Thymus (tissue), 11 donors: ENCODE measurements around the gene ARMH2. TPM values are rescaled to one million over a fixed set of nuclear protein-coding genes. Genes with fewer than 3 reads are reported as not detected.
"Not testable (repeated sequence)": the region's sequence is repeated elsewhere in the genome, so short reads cannot be mapped to it uniquely, and the experiment has no call there.

Experiments used
- DNase-seq, 9 donors: peaks; one replicate each; pipeline ENCODE4 v3.0.0-alpha.2; 2013; ENCODE audit warnings: low spot score in 9 of 9, low read depth in 6 of 9, missing footprints in 1 of 9
- H3K27ac ChIP-seq, 2 donors: one replicate each; pipeline ENCODE4 v1.5.1; 2013; ENCODE audit warnings: control low read depth in 1 of 2, low read depth in 1 of 2, low read length in 1 of 2, mild to moderate bottlenecking in 1 of 2, moderate library complexity in 1 of 2
- H3K27me3 ChIP-seq, 2 donors: one replicate each; pipeline ENCODE4 v1.5.1; 2013; ENCODE audit warnings: low read length in 1 of 2; ENCODE audit not compliant: control insufficient read depth in 2 of 2, insufficient read depth in 1 of 2
- H3K36me3 ChIP-seq, 2 donors: one replicate each; pipeline ENCODE4 v1.5.1; 2013; ENCODE audit warnings: low read length in 1 of 2, mild to moderate bottlenecking in 1 of 2, moderate library complexity in 1 of 2; ENCODE audit not compliant: control insufficient read depth in 2 of 2, insufficient read depth in 2 of 2
- H3K4me1 ChIP-seq, 2 donors: one replicate each; pipeline ENCODE4 v1.5.1; 2013; ENCODE audit warnings: low read length in 2 of 2; ENCODE audit not compliant: control insufficient read depth in 2 of 2, insufficient read depth in 2 of 2
- H3K4me3 ChIP-seq, 2 donors: one replicate each; pipeline ENCODE4 v1.5.1; 2013; ENCODE audit warnings: low read length in 2 of 2, control low read depth in 1 of 2, mild to moderate bottlenecking in 1 of 2
- H3K9me3 ChIP-seq, 2 donors: one replicate each; pipeline ENCODE4 v1.5.1; 2013; ENCODE audit warnings: low read length in 1 of 2, mild to moderate bottlenecking in 1 of 2; ENCODE audit not compliant: control insufficient read depth in 2 of 2, insufficient read depth in 1 of 2
- WGBS: extraction: QIAGEN DNeasy Blood & Tissue Kit; methylation state at CpG from one replicate; pipeline ENCODE4 v1.1.7; 2013; 5-methylcytosine and 5-hydroxymethylcytosine counted together
- polyA plus RNA-seq: library from polyadenylated mRNA; stranded (reverse); fragments of 200-250 nt; gene quantifications from one replicate; pipeline ENCODE4 v1.2.3, GENCODE V29; 2013
- total RNA-seq: library from RNA; stranded (reverse); fragments of 120-200 nt; gene quantifications from one replicate; pipeline ENCODE4 v1.2.4, GENCODE V29; 2013
- donor health status: healthy.

Gene ARMH2
- total and polyA plus RNA-seq, 2 donors: 0.21 TPM; not detected in 1

DNA sequence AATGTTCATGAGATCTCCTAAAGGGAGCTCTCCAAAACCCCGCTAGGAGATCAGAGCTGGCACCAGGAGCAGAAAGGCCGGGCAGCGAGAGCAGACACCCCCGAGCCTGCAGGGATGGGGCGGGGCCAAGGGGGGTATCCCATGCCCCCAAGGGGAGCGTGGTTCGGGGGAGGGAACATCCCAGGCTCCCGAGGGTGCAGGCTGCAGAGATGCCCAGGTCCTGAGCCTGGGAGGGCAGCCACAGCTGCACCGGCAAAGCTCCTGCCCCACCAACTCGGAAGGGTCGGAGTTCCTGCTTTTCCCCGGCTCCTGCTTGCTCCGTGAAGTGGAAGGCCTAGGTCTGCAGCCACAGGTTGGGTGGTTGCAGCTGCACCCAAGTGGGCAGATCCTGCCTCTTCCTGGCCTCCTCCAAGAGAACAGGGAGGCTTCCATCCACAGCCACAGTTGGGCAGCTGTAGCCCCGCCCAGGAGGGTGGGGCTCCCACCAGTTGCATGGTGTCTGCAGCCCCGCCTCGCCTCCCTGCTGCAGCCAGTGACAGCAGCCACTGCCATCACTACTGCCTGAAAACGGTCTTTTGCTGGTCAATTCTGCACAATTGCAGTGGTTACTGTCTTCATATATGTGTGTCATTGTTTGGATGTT, 37.4 kb downstream of the ARMH2 start:
- H3K27ac ChIP-seq: no peak overlapping the region
- no peak for DNase-seq
- no peaks in the 10 kb centered on the region for H3K4me1 ChIP-seq
- no peaks in the 10 kb centered on the region for H3K27me3 ChIP-seq
- H3K36me3 ChIP-seq: no peaks in the 10 kb centered on the region
- WGBS: 98% methylated on average over 17 of the region's 17 CpGs
- H3K9me3 ChIP-seq: no peaks in the 10 kb centered on the region
- H3K4me3 ChIP-seq: no peak overlapping the region

DNA sequence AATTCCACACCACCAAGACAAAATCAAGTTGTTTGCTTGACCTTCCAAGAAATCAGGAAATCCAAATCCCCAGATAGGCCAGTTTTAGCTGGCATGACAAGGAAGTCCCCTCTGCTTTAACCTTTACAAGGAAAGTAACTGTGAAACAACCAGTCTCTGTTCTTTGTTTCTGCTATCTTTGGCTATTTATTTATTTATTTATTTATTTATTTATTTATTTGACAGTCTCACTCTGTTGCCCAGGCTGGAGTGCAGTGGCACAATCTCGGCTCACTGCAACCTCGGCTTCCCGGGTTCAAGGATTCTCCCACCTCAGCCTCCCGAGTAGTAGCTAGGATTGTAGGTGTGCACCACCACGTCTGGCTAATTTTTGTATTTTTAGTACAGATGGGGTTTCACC, 38.5 kb downstream of the ARMH2 start:
- H3K4me1 ChIP-seq: no peaks in the 10 kb centered on the region
- WGBS: 97% methylated on average over 5 of the region's 5 CpGs
- H3K4me3 ChIP-seq: no peak overlapping the region

DNA sequence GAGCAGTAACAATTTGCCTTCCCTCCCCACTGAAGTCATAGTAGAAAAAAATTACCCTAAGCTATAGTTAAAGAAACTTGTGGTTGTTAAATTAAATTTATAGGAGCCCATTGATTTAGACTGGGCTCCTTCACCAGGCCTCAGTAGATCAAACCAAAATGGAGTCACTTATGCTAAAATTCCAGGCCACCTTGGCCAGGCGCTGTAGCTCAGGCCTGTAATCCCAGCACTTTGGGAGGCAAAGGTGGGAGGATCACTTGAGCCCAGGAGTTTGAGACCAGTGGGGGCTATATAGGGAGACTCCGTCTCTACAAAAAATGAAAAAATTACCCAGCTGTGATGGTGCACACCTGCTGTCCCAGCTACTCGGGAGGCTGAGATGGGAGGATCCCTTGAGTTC, 39.0 kb downstream of the ARMH2 start:
- 99% methylated on average over 3 of the region's 3 CpGs for WGBS
- Histone ChIP-seq H3K27ac (no peak overlapping the region), H3K36me3 (no peaks in the 10 kb centered on the region), H3K4me3 (no peak overlapping the region), H3K9me3 (no peaks in the 10 kb centered on the region), H3K27me3 (no peaks in the 10 kb centered on the region), H3K4me1 (no peaks in the 10 kb centered on the region)
- no peak for DNase-seq

More for the DNA sequence above, 38.5 kb downstream of the ARMH2 start:
- no peaks in the 10 kb centered on the region for H3K9me3 ChIP-seq
- H3K36me3 ChIP-seq: no peaks in the 10 kb centered on the region
- H3K27ac ChIP-seq: no peak overlapping the region
- no peak for DNase-seq
- H3K27me3 ChIP-seq: no peaks in the 10 kb centered on the region

DNA sequence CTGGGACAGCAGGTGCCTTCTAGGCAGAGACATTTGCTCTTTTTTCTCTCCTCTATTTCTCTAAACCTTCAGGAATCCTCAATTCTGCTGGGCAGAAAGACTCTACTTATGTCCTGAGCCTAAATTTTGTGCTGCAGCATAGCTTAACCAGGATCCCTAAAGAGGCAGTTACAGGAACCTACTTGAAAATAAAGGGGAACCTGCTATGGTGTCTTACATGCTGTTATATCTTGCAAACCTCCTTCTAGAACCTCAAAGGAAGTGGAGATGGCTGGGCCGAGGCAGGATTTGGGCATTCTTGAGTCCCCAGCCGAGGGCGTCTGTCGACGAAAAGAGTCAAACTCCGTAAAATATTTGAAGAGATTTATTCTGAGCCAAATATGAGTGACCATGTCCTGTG, 41.1 kb downstream of the ARMH2 start:
- H3K4me3 ChIP-seq: no peak overlapping the region
- no peaks in the 10 kb centered on the region for H3K9me3 ChIP-seq
- no peaks in the 10 kb centered on the region for H3K4me1 ChIP-seq
- WGBS: 91% methylated on average over 6 of the region's 6 CpGs
- no peaks in the 10 kb centered on the region for H3K27me3 ChIP-seq
- no peak for DNase-seq
- H3K27ac ChIP-seq: no peak overlapping the region
- no peaks in the 10 kb centered on the region for H3K36me3 ChIP-seq

DNA sequence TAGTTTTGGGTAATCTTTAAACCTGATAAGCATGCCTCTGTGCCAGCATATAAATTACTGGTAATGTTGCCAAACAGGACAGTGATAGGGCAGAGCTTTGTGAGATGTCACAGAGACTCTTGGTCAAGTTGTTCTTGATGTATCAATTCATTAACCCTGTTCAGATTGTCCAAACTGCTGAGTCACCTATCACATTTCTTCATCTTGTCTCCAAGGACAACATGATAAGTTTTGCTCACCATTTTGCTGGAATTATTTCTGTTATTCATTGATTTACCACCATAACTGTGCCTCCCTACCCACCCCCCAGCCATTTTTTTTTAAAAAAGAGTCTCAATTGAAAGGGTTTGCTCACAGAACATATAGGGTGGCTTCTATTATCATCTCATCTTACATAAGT, 43.4 kb downstream of the ARMH2 start:
- Histone ChIP-seq H3K4me1 (no peaks in the 10 kb centered on the region), H3K9me3 (no peaks in the 10 kb centered on the region), H3K27me3 (no peaks in the 10 kb centered on the region), H3K4me3 (no peak overlapping the region), H3K27ac (no peak overlapping the region), H3K36me3 (no peaks in the 10 kb centered on the region)
- no peak for DNase-seq

DNA sequence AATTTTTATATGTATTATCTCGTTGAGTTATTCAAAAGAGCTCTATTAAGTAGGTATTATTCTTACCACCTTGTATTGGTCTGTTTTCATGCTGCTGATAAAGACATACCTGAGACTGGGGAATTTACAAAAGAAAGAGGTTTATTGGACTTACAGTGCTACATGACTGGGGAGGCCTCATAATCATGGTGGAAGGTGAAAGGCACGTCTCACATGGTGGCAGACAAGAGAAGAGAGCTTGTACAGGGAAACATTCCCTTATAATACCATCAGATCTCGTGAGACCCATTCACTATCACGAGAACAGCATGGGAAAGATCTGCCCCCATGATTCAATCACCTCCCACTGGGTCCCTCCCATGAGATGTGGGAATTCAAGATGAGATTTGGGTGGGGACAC, 44.3 kb downstream of the ARMH2 start:
- not testable (repeated sequence) for H3K36me3 ChIP-seq, H3K27me3 ChIP-seq, H3K4me1 ChIP-seq, H3K4me3 ChIP-seq, DNase-seq, H3K9me3 ChIP-seq, H3K27ac ChIP-seq
- WGBS: 97% methylated on average over 4 of the region's 4 CpGs

DNA sequence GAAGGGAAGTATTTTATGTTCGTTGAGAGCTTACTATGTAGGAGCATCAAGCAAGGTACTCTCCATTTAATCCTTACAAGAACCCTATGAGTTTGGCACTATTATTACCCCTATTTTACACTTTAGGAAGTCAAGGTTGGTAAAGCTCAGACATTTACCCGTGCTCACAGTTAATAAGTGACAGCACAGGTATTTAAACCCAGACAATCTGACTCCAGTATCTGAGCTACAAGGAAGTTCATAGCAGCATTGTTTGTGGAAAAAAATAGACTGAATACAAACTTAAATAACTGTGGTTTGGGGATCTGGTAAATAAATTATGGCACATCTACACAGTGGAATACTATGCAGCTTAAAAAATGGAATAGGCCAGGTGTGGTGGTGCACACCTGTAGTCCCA, 45.2 kb downstream of the ARMH2 start:
- DNase-seq: no peak
- Histone ChIP-seq H3K9me3 (no peaks in the 10 kb centered on the region), H3K27me3 (no peaks in the 10 kb centered on the region), H3K4me1 (no peaks in the 10 kb centered on the region), H3K4me3 (no peak overlapping the region), H3K27ac (no peak overlapping the region), H3K36me3 (no peaks in the 10 kb centered on the region)
- WGBS: 94% methylated on average over 2 of the region's 2 CpGs

DNA sequence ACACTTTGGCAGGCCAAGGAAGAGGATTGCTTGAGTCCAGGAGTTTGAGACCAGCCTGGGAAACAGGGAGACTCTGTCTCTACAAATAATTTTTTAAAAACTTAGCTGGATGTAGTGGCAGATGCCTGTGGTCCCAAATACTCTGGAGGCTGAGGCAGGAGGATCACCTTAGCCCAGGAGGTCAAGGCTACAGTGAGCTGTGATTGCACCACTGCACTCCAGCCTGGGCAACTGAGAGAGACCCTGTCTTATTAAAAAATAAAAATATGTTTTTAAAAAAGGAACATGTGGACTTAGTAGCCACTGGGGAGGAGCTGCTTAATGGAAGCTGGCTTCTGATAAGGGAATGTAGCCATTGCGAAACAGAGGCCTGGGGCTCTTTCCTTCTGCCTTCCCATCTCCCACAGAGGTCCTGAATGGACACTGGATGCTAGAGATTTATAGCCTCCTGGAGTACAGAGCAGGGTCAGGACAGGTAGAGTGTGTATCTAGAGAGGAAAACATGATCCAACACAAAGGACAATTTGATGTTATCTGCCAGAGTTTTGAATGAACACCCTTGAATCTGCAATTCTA, 45.7 kb downstream of the ARMH2 start:
- H3K4me1 ChIP-seq: no peaks in the 10 kb centered on the region
- H3K36me3 ChIP-seq: no peaks in the 10 kb centered on the region
- 94% methylated on average over 1 of the region's 1 CpG for WGBS
- no peaks in the 10 kb centered on the region for H3K9me3 ChIP-seq
- no peaks in the 10 kb centered on the region for H3K27me3 ChIP-seq
- H3K4me3 ChIP-seq: no peak overlapping the region
- H3K27ac ChIP-seq: no peak overlapping the region
- no peak for DNase-seq

DNA sequence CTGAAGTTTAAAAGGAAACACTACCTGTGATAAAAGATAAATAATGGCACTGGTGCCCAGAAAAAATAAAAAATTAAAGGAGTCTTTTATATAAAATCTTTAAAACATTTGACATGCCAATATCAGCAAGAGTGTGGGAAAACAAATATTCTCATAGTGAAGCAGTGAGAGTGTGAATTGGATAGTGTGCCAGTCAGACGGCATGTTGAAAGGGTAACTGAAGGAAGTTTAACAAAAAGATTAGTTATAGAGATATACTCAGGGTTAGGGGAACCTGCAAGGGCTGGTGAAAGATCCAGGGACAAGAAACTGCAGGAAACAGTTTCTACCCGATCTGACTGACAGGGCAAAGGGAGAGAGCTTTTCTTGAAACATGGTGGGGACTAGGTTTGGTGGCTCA, 46.2 kb downstream of the ARMH2 start:
- no peak for DNase-seq
- H3K27ac ChIP-seq: no peak overlapping the region
- H3K36me3 ChIP-seq: no peaks in the 10 kb centered on the region
- no peak overlapping the region for H3K4me3 ChIP-seq
- WGBS: 71% methylated on average over 2 of the region's 2 CpGs
- no peaks in the 10 kb centered on the region for H3K27me3 ChIP-seq
- H3K4me1 ChIP-seq: no peaks in the 10 kb centered on the region
- no peaks in the 10 kb centered on the region for H3K9me3 ChIP-seq
